Upper lobe of left lung (tissue), 4 donors: ENCODE results near the gene TOMM7.

ENCODE experiments used
- EP300 ChIP-seq, 4 donors: sonication (generic); formaldehyde crosslinking; IDR thresholded peaks; one replicate each; pipeline ENCODE4 v1.5.1; 2017; ENCODE audit warnings: antibody characterized with exemption in 4 of 4, control low read depth in 2 of 4
- POLR2A ChIP-seq, 4 donors: fragments of 450-650 bp; IDR thresholded peaks; one replicate each; pipeline ENCODE4 v1.5.1; 2016 to 2017; ENCODE audit warnings: antibody characterized with exemption in 4 of 4, mild to moderate bottlenecking in 2 of 4
- TF ChIP-seq, protein P1 (sequence below), 6 experiments: fragments of 450-650 bp in 4 of 6; fragments of 200-600 bp in 2 of 6; sonication (generic) in 2 of 6; IDR thresholded peaks; one replicate each; pipeline ENCODE4 v1.5.1; 2016 to 2019; ENCODE audit warnings: antibody characterized with exemption in 6 of 6

DNA sequence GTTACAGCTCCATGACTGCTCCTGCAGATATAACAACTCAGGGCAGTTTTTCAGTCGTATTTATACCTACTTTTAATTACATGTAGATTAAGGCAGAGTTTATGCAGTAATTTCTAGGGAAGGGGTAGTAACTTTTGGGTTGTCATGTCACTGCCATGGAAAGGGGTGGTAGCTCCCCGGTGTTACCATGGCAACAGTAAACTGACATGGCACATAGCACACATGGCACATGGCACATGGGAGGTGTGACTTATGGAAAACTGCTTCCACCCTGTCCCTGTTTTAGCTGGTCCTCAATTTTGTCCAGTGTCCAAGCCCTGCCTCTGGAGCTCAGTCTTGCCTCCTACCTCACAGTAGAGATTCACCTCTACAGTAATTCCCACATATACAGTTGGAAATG, 3.9 kb upstream of the TOMM7 start:
- TF ChIP-seq POLR2A (IDR thresholded peaks at IDR 0.05) (no peak), EP300 (IDR thresholded peaks at IDR 0.05) (no peak)
- TF ChIP-seq, protein P1, sequence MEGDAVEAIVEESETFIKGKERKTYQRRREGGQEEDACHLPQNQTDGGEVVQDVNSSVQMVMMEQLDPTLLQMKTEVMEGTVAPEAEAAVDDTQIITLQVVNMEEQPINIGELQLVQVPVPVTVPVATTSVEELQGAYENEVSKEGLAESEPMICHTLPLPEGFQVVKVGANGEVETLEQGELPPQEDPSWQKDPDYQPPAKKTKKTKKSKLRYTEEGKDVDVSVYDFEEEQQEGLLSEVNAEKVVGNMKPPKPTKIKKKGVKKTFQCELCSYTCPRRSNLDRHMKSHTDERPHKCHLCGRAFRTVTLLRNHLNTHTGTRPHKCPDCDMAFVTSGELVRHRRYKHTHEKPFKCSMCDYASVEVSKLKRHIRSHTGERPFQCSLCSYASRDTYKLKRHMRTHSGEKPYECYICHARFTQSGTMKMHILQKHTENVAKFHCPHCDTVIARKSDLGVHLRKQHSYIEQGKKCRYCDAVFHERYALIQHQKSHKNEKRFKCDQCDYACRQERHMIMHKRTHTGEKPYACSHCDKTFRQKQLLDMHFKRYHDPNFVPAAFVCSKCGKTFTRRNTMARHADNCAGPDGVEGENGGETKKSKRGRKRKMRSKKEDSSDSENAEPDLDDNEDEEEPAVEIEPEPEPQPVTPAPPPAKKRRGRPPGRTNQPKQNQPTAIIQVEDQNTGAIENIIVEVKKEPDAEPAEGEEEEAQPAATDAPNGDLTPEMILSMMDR (IDR thresholded peaks at IDR 0.05) = no peak
